Parathyroid adenoma (tissue), 2 donors: ENCODE data around the gene CPA5.

Experiments
- H2AFZ ChIP-seq: fragments of 300-600 bp; sonication (generic); one replicate; pipeline ENCODE4 v1.7.0; 2017; ENCODE audit warnings: antibody characterized with exemption, mild to moderate bottlenecking
- H3K27ac ChIP-seq: fragments of 300-600 bp; sonication (generic); one replicate; pipeline ENCODE4 v1.7.0; 2017
- H3K27me3 ChIP-seq: fragments of 300-600 bp; sonication (generic); one replicate; pipeline ENCODE4 v1.7.0; 2017; ENCODE audit warnings: low read length; ENCODE audit not compliant: control insufficient read depth, insufficient read depth
- H3K36me3 ChIP-seq: fragments of 300-600 bp; sonication (generic); one replicate; pipeline ENCODE4 v1.7.0; 2017; ENCODE audit warnings: low read length; ENCODE audit not compliant: control insufficient read depth, insufficient read depth
- H3K4me1 ChIP-seq: fragments of 300-600 bp; sonication (generic); one replicate; pipeline ENCODE4 v1.7.0; 2017; ENCODE audit warnings: control low read depth
- H3K4me2 ChIP-seq: fragments of 300-600 bp; sonication (generic); one replicate; pipeline ENCODE4 v1.7.0; 2017; ENCODE audit warnings: low read length
- H3K4me3 ChIP-seq: fragments of 300-600 bp; sonication (generic); one replicate; pipeline ENCODE4 v1.7.0; 2017; ENCODE audit warnings: low read depth, low read length
- H3K79me2 ChIP-seq: fragments of 300-600 bp; sonication (generic); one replicate; pipeline ENCODE4 v1.7.0; 2017; ENCODE audit warnings: control low read depth
- H3K9ac ChIP-seq: fragments of 300-600 bp; sonication (generic); one replicate; pipeline ENCODE4 v1.7.0; 2017; ENCODE audit warnings: mild to moderate bottlenecking
- H3K9me3 ChIP-seq: fragments of 300-600 bp; sonication (generic); one replicate; pipeline ENCODE4 v1.7.0; 2017; ENCODE audit warnings: low read length; ENCODE audit not compliant: control insufficient read depth
- TF ChIP-seq, protein P1 (sequence below): fragments of 300-600 bp; sonication (generic); IDR thresholded peaks from one replicate; pipeline ENCODE4 v1.7.0; 2017; ENCODE audit warnings: antibody characterized with exemption, mild to moderate bottlenecking
- donor health status: primary hyperparathyroidism.

CPA5 gene

DNA sequence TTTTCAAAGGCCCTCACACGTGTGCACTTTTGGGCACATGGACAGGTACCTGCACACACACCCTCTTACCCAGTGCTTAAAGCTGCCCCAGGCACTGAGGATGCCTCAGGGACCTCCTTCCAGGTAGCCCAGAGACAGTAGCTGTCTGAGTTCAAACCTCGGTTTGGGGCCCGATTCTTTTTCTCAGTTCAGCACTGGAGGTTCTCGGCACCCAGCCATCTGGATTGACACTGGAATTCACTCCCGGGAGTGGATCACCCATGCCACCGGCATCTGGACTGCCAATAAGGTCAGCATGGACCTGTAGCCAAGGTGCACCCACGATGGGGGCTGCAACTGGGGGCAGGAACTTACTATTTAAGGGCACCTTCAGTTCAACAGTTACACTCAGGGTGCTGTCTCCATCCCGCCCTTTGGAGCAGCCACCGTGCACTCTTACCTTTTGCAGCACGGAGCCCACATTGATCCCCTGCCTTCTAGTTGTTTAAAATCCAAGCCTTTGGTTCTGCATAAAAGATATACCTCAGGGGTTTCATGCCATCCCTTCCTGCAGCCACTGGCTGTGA is 17.7 kb downstream of the CPA5 start:
- H3K4me1 ChIP-seq = no peaks in the 10 kb centered on the region
- no peak overlapping the region for H3K27ac ChIP-seq
- H3K9ac ChIP-seq = no peak overlapping the region
- H3K4me3 ChIP-seq = no peak overlapping the region
- H3K9me3 ChIP-seq = no peaks in the 10 kb centered on the region
- no peak overlapping the region for H3K4me2 ChIP-seq
- H2AFZ ChIP-seq = no peak overlapping the region
- H3K36me3 ChIP-seq = no peaks in the 10 kb centered on the region
- H3K79me2 ChIP-seq = no peaks in the 10 kb centered on the region
- TF ChIP-seq, protein P1, sequence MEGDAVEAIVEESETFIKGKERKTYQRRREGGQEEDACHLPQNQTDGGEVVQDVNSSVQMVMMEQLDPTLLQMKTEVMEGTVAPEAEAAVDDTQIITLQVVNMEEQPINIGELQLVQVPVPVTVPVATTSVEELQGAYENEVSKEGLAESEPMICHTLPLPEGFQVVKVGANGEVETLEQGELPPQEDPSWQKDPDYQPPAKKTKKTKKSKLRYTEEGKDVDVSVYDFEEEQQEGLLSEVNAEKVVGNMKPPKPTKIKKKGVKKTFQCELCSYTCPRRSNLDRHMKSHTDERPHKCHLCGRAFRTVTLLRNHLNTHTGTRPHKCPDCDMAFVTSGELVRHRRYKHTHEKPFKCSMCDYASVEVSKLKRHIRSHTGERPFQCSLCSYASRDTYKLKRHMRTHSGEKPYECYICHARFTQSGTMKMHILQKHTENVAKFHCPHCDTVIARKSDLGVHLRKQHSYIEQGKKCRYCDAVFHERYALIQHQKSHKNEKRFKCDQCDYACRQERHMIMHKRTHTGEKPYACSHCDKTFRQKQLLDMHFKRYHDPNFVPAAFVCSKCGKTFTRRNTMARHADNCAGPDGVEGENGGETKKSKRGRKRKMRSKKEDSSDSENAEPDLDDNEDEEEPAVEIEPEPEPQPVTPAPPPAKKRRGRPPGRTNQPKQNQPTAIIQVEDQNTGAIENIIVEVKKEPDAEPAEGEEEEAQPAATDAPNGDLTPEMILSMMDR = no peak
- H3K27me3 ChIP-seq = no peaks in the 10 kb centered on the region

DNA sequence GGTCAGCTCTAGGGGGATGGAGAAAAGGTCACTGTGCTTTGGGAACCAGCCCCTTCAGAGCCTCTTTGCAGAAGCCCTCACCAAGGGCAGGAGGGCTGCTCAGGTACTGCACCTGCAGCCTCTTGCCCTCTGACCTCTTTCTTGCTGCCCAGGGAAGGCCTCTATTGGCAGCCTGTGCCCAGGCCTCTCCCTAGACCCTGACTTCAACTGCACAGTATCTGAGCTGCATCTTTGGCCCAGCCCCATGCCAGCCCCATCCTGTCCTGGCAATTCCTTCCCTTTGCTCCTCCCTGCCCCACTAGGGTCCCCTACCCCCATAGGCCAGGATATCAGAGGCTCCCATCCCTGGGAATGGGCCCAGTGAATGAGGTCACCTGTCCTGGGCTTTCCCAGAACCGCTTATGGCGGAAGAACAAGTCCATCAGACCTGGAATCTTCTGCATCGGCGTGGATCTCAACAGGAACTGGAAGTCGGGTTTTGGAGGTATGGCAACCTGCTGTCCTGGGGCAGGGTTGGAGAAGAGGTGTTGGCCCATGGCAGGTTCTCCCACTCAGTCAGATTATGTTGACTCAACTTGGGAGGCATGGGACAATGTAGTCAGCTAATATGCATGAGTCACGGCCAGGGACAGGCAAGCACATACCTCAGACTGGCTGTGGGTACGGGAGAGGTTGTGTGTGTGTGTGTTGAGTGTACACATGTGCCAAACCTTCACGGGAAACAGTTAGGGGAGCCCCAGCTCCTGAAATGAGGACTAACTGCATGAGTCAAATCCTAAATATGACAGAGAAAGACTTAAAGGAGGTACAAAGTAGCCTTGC is 18.6 kb downstream of the CPA5 start:
- H3K9me3 ChIP-seq = no peaks in the 10 kb centered on the region
- H3K4me3 ChIP-seq = no peak overlapping the region
- H3K9ac ChIP-seq = no peak overlapping the region
- no peak overlapping the region for H3K27ac ChIP-seq
- TF ChIP-seq, protein P1 = no peak
- H3K79me2 ChIP-seq = no peaks in the 10 kb centered on the region
- no peak overlapping the region for H2AFZ ChIP-seq
- no peak overlapping the region for H3K4me2 ChIP-seq
- no peaks in the 10 kb centered on the region for H3K36me3 ChIP-seq
- H3K4me1 ChIP-seq = no peaks in the 10 kb centered on the region
- no peaks in the 10 kb centered on the region for H3K27me3 ChIP-seq

DNA sequence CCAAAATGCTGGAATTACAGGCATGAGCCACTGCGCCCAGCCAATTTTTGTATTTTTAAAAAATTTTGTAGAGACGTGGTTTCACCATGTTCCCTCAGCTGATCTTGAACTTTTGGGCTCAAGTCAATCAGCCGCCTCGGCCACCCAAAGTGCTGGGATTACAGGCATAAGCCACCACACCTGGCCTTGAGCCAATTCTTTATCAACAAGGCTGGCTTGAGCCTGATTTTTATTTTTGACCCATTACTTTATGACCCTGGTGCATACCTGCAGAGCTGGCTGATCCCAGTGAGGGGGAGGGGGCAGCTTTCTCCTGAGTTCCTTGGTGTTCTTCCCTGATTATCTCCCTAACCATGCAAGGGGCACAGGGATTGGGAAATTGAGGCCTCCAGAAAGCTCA is 19.8 kb downstream of the CPA5 start:
- H3K9ac ChIP-seq = no peak overlapping the region
- H3K4me2 ChIP-seq = no peak overlapping the region
- no peaks in the 10 kb centered on the region for H3K27me3 ChIP-seq
- H3K36me3 ChIP-seq = no peaks in the 10 kb centered on the region
- no peaks in the 10 kb centered on the region for H3K4me1 ChIP-seq
- no peaks in the 10 kb centered on the region for H3K9me3 ChIP-seq
- H3K27ac ChIP-seq = no peak overlapping the region
- H3K79me2 ChIP-seq = no peaks in the 10 kb centered on the region
- H2AFZ ChIP-seq = no peak overlapping the region
- TF ChIP-seq, protein P1 = no peak
- H3K4me3 ChIP-seq = no peak overlapping the region

DNA sequence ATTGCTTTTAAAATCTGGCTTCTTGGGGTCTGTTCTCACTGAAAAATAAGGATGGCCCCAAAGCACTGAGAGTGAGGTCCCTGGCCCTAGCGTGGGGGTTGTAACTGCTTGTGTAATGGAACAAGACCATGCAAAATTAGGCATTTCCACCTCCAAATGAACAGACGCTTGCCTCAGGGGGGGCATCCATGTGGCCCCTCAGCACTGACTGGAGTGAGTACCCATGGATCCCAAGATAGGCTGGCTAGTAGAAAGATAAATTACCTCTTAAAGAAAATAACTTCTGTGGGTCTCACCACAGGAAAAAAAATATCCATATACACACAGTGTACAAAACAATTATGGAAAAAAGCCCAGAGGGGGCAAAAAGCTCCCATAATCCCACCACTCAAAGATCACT is 20.5 kb downstream of the CPA5 start:
- H2AFZ ChIP-seq = no peak overlapping the region
- H3K27ac ChIP-seq = no peak overlapping the region
- H3K4me2 ChIP-seq = no peak overlapping the region
- TF ChIP-seq, protein P1 = no peak
- no peaks in the 10 kb centered on the region for H3K36me3 ChIP-seq
- no peaks in the 10 kb centered on the region for H3K4me1 ChIP-seq
- H3K9ac ChIP-seq = no peak overlapping the region
- no peaks in the 10 kb centered on the region for H3K27me3 ChIP-seq
- H3K4me3 ChIP-seq = no peak overlapping the region
- no peaks in the 10 kb centered on the region for H3K79me2 ChIP-seq
- no peaks in the 10 kb centered on the region for H3K9me3 ChIP-seq
